MCF 10A (cell line): Measurements from ENCODE around the gene PRR14L. TPM values are rescaled to one million over a fixed set of nuclear protein-coding genes. Genes with fewer than 3 reads are reported as not detected.

Experiments used
- BruUV-seq: library from RNA; stranded (reverse); fragments of 400-500 nt; replicated peaks from 2 replicates; lab custom pipeline; 2021; lab: Mats Ljungman, UMichigan
- CTCF ChIA-PET: fragments of 300-600 bp; sonication (Branson Sonifier 250); formaldehyde crosslinking; extraction: SDS; loops from one replicate; lab custom pipeline; 2021; ENCODE audit warnings: antibody characterized with exemption, inconsistent platforms; lab: Yijun Ruan, JAX
- POLR2A ChIA-PET: fragments of 300-600, 350-650 bp; sonication (Branson Sonifier 250); formaldehyde crosslinking; extraction: SDS; loops from one replicate; lab custom pipeline; 2020; ENCODE audit warnings: antibody characterized with exemption, inconsistent platforms; lab: Yijun Ruan, JAX
- DNase-seq: peaks from one replicate; pipeline ENCODE4 v3.0.0-alpha.2; 2018; ENCODE audit not compliant: unreplicated experiment
- H3K27ac Mint-ChIP-seq: one replicate; pipeline ENCODE4 v1.8.0; 2022; ENCODE audit warnings: mild to moderate bottlenecking, low read depth, mixed read lengths; ENCODE audit not compliant: unreplicated experiment
- H3K27me3 Mint-ChIP-seq: one replicate; pipeline ENCODE4 v1.8.0; 2022; ENCODE audit warnings: mixed read lengths; ENCODE audit not compliant: insufficient read depth, unreplicated experiment
- H3K36me3 Mint-ChIP-seq: one replicate; pipeline ENCODE4 v1.8.0; 2022; ENCODE audit warnings: mild to moderate bottlenecking, moderate library complexity, mixed read lengths; ENCODE audit not compliant: insufficient read depth, unreplicated experiment
- H3K4me1 Mint-ChIP-seq: one replicate; pipeline ENCODE4 v1.8.0; 2022; ENCODE audit warnings: mixed read lengths; ENCODE audit not compliant: insufficient read depth, unreplicated experiment
- H3K4me3 Mint-ChIP-seq: one replicate; pipeline ENCODE4 v1.8.0; 2022; ENCODE audit warnings: mild to moderate bottlenecking, moderate library complexity, mixed read lengths; ENCODE audit not compliant: unreplicated experiment
- H3K9me3 Mint-ChIP-seq: one replicate; pipeline ENCODE4 v1.8.0; 2022; ENCODE audit warnings: mixed read lengths; ENCODE audit not compliant: unreplicated experiment
- CTCF ChIP-seq: fragments of 200-600 bp; IDR thresholded peaks from one replicate; pipeline ENCODE4 v1.8.0; 2022; ENCODE audit warnings: antibody characterized with exemption, mild to moderate bottlenecking; ENCODE audit not compliant: unreplicated experiment
- intact Hi-C: fragments of 100-400 bp; cut with micrococcal nuclease; formaldehyde crosslinking; loops from 2 replicates; pipeline ENCODE4 v1.14.1; 2022
- total RNA-seq: library from RNA; stranded (reverse); gene quantifications from 2 replicates; pipeline ENCODE4 v1.2.3, GENCODE V29; 2022

PRR14L gene
- total RNA-seq, 1 experiment from 2014 or later = 37.4 TPM

- intact Hi-C loops = loop anchor here (5.0 kb wide), 1 partner anchor 71 kb away; the partner anchor contains the start of genes DEPDC5 and PRR14L
- DNase-seq = no peak
- Mint-ChIP-seq H3K4me3 (no peak overlapping the region), H3K27ac (peak overlapping the region; percentile 47), H3K36me3 (peaks cover 46% of the 10 kb centered on the region), H3K27me3 (no peaks in the 10 kb centered on the region), H3K4me1 (peaks cover 43% of the 10 kb centered on the region), H3K9me3 (peaks cover 10% of the 10 kb centered on the region)
- POLR2A ChIA-PET = interaction anchor here (0.7 to 4.4 kb wide), 15 partner anchors 8 to 271 kb away, joined by 3 to 81 read pairs (median 4); partner anchors contain the start of genes DEPDC5 and PISD
- CTCF ChIA-PET = interaction anchor here (0.6 to 1.6 kb wide), 8 partner anchors 11 to 136 kb away, joined by 3 to 8 read pairs (median 4); no protein-coding TSS in a partner anchor
- no peak for TF ChIP-seq CTCF
- BruUV-seq = no TSS peak
Observed at GRCh38 chr22:31681349-31682345, 68.3 kb downstream of the PRR14L start.

- POLR2A ChIA-PET = interaction anchor here (0.8 to 4.4 kb wide), 10 partner anchors 13 to 72 kb away, joined by 3 to 81 read pairs (median 4); partner anchors contain the start of genes DEPDC5 and PISD
- H3K9me3 Mint-ChIP-seq = peaks cover 17% of the 10 kb centered on the region
- DNase-seq = peak; percentile 46
- CTCF ChIA-PET = interaction anchor here (0.6 to 1.4 kb wide), 4 partner anchors 10 to 29 kb away, joined by 3 to 8 read pairs (median 4); no protein-coding TSS in a partner anchor
- no peaks in the 10 kb centered on the region for H3K27me3 Mint-ChIP-seq
- TF ChIP-seq CTCF = no peak
- H3K4me1 Mint-ChIP-seq = peaks cover 45% of the 10 kb centered on the region
- intact Hi-C loops = loop anchor here (5.0 kb wide), 1 partner anchor 71 kb away; the partner anchor contains the start of genes DEPDC5 and PRR14L
- peaks cover 43% of the 10 kb centered on the region for H3K36me3 Mint-ChIP-seq
- no peak overlapping the region for H3K4me3 Mint-ChIP-seq
- peak overlapping the region; percentile 12 for H3K27ac Mint-ChIP-seq
- no TSS peak for BruUV-seq
Observed at GRCh38 chr22:31680861-31681341, 69.0 kb downstream of the PRR14L start.

- Mint-ChIP-seq H3K9me3 (peaks cover 17% of the 10 kb centered on the region), H3K27me3 (no peaks in the 10 kb centered on the region), H3K27ac (no peak overlapping the region), H3K4me1 (peaks cover 38% of the 10 kb centered on the region), H3K4me3 (no peak overlapping the region), H3K36me3 (peaks cover 23% of the 10 kb centered on the region)
- no peak for TF ChIP-seq CTCF
- ChIA-PET CTCF (interaction anchor here (0.6 kb wide), 1 partner anchor 122 kb away, joined by 4 read pairs; no protein-coding TSS in a partner anchor), POLR2A (no interaction called here)
- BruUV-seq = no TSS peak
- DNase-seq = no peak
- intact Hi-C loops = no loop called here
Observed at GRCh38 chr22:31678748-31679147, 71.2 kb downstream of the PRR14L start.
